ENCODE data around the gene FEM1A.
"Not testable (repeated sequence)": the region's sequence is repeated elsewhere in the genome, so short reads cannot be mapped to it uniquely, and the experiment has no call there.

The FEM1A gene, protein sequence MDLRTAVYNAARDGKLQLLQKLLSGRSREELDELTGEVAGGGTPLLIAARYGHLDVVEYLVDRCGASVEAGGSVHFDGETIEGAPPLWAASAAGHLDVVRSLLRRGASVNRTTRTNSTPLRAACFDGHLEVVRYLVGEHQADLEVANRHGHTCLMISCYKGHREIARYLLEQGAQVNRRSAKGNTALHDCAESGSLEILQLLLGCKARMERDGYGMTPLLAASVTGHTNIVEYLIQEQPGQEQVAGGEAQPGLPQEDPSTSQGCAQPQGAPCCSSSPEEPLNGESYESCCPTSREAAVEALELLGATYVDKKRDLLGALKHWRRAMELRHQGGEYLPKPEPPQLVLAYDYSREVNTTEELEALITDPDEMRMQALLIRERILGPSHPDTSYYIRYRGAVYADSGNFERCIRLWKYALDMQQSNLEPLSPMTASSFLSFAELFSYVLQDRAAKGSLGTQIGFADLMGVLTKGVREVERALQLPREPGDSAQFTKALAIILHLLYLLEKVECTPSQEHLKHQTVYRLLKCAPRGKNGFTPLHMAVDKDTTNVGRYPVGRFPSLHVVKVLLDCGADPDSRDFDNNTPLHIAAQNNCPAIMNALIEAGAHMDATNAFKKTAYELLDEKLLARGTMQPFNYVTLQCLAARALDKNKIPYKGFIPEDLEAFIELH

DNA sequence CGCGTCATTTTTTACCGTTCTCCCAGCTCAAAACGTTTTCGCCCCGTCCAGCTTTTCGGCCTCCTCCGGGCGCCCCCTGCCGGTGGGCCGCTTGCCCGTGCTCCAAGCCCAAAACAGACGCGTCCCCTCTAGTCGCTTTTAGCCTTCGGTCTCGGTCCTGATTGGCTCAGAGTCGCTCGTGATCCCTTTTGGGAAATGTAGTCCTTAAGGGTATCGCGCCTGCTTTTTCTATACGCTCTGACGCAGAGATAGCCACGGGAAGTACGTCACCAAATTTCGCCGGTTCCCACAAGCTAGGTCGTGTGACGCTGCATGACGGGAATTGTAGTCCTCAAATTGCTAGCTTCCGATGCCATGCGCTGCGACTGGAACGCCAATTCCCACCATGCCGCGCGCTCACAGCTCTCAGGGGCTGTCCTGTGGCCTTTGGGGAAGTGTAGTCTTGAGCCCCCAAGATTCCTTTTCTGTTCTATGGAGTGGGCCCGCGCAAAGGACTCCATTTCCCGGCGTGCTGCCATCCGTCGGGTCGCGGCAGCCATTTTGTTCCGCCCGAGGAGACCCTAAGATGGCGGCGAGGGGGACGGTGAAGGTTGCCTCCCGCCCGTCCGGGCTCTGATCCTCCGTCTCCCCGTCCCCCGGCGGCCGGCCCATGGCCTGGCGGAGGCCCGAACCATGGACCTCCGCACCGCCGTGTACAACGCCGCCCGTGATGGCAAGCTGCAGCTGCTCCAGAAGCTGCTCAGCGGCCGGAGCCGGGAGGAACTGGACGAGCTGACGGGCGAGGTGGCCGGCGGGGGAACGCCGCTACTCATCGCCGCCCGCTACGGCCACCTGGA lies at the start of gene FEM1A:
Gene FEM1A, plus strand, starts transcription at position 552 of the 836 bp plus-strand sequence. Its CDS starts 121 bp downstream, at position 673.
- Mint-ChIP-seq H3K27me3 (no peaks in the 10 kb centered on the region), H3K27ac (peak within 1 kb of the TSS; percentile 96)

DNA sequence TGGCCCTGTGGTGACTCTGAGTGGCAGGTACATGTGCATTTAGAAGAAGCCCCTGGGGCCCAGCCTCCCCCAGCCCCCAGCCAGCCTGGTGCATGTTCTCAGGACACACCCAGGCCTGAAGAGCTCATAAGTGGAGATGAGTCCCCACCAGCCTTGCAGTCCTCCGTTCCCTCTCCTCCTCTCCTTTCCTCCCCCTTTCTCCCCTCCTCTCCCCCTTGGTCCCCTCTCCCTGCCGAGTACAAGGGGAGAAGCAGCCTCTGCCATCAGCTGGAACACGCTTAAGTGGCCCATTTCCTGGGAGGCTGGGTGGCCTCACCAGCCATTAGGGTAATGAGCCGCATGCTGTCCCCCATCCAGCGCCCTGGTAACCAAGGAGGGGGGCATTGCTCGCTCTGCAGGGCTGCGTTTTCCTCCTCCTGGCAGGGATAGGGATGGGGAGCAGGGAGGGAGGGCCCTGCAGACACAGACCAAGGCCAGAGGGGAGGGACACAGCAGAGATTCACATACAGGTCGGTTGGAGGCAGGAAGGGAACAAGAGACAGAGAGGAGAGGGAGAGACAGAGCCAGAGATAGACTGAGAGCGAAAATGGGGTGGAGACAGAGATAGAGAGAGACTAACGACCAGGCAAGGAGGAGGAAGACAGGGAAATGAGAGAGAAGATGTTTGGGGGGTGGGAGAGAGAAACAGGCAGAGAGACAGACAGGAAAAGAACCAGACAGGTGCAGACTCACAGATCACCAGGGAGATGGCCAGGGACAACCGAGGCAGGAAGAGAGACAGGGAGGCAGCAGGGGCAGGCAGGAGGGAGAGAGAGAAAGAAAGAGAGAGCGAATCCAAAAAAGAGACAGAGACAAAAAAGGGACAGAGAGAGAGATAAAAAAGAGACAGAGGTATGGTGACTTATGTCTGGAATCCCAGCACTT lies 48.5 kb upstream of the FEM1A start:
- Mint-ChIP-seq H3K27me3 (peaks cover 25% of the 10 kb centered on the region), H3K4me3 (no peak overlapping the region), H3K4me1 (ENCODE audit: low read depth) (no peaks in the 10 kb centered on the region), H3K36me3 (ENCODE audit: low read depth) (no peaks in the 10 kb centered on the region), H3K27ac (no peak overlapping the region), H3K9me3 (no peaks in the 10 kb centered on the region)
- no peak for DNase-seq

More for the DNA sequence above, at the start of gene FEM1A:
- peak within 1 kb of the TSS; percentile 88 for H3K4me3 Mint-ChIP-seq
- H3K9me3 Mint-ChIP-seq = no peaks in the 10 kb centered on the region
- DNase-seq = peak; percentile 97
- H3K4me1 Mint-ChIP-seq (ENCODE audit: low read depth) = peaks cover 39% of the 10 kb centered on the region
- peaks cover 43% of the 10 kb centered on the region for H3K36me3 Mint-ChIP-seq (ENCODE audit: low read depth)

DNA sequence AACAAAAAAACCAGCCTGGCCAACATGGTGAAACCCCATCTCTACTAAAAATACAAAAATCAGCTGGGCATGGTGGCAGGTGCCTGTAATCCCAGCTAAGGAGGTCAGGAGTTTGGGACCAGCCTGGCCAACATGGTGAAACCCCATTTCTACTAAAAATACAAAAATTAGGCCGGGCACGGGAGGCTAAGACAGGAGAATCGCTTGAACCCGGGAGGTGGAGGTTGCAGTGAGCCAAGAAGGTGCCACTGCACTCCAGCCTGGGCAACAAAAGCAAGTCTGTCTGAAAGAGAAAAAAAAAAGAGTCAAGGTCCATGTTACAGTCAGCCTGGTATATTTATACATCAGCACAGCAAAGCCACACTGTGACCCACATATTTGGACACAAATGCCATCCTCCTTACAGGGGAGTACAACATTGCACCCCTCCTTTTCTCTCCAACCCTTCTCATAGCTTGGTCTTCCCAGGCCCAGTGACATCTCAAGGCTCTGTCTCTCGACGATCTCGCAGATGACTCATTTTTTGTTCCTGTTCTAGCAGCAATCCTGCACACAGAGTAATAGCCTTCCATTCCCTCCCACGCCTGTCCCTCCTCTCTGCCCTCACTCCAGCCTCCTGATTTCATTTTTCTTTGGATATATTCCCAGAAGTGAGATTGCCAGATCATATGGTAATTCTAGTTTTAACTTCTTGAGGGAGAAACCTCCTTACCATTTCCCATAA lies 46.9 kb upstream of the FEM1A start:
- no peaks in the 10 kb centered on the region for H3K36me3 Mint-ChIP-seq (ENCODE audit: low read depth)
- H3K4me1 Mint-ChIP-seq (ENCODE audit: low read depth) = no peaks in the 10 kb centered on the region
- H3K27me3 Mint-ChIP-seq = peaks cover 33% of the 10 kb centered on the region
- no peak overlapping the region for H3K27ac Mint-ChIP-seq
- H3K4me3 Mint-ChIP-seq = no peak overlapping the region
- no peak for DNase-seq
- H3K9me3 Mint-ChIP-seq = no peaks in the 10 kb centered on the region

DNA sequence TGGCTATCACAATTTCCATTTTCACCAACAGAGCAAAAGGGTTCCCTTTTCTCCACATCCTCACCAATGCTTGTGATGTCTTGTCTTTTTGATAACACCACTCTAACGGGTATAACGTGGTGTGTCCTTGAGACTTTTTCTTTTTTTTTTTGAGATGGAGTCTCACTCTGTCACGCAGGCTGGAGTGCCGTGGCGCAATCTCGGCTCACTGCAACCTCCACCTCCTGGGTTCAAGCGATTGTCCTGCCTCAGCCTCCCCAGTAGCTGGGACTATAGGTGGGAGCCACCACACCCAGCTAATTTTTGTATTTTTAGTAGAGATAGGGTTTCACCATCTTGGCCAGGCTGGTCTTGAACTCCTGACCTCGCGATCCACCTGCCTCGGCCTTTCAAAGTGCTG lies 46.4 kb upstream of the FEM1A start:
- H3K27ac Mint-ChIP-seq; DNase-seq; H3K4me3 Mint-ChIP-seq; H3K4me1 Mint-ChIP-seq (ENCODE audit: low read depth); H3K36me3 Mint-ChIP-seq (ENCODE audit: low read depth); H3K9me3 Mint-ChIP-seq: not testable (repeated sequence)
- peaks cover 39% of the 10 kb centered on the region for H3K27me3 Mint-ChIP-seq

DNA sequence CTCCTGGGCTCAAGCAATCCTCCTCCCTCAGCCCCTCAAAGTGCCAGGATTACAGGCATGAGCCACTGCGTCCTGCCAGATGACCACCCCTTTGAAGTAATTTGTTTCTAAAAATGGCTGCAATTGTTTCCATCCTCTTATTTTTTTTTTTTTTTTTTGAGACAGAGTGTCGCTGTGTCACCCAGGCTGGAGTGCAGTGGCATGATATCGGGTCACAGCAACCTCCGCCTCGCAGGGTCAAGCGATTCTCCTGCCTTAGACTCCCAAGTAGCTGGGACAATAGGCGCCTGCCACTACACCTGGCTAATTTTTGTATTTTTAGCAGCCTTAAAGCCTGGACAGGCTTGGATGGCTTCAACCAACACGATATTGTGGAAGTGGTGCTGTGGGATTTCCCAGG lies 45.5 kb upstream of the FEM1A start:
- H3K36me3 Mint-ChIP-seq (ENCODE audit: low read depth) = no peaks in the 10 kb centered on the region
- no peaks in the 10 kb centered on the region for H3K4me1 Mint-ChIP-seq (ENCODE audit: low read depth)
- no peak overlapping the region for H3K4me3 Mint-ChIP-seq
- H3K27me3 Mint-ChIP-seq = peaks cover 40% of the 10 kb centered on the region
- no peaks in the 10 kb centered on the region for H3K9me3 Mint-ChIP-seq
- no peak for DNase-seq
- H3K27ac Mint-ChIP-seq = no peak overlapping the region

DNA sequence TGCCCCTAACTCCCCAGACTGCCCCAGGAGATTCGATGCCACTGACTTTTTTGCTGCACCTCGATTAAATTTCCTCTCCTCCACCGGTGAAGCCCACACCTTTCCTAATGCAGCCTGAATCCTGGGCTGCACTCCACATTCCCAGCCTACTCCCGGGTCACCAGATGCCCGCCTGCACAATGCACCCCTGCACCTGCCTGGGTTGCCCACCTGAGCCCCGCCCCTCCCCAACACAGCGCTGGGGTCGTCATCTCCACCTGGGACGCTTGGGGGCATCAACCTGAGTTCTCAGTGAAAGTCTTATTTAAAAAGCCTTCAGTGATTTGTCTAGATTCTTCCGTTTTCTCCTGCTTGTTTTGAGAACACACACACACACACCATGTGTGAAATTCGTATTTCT lies 43.3 kb upstream of the FEM1A start:
- H3K9me3 Mint-ChIP-seq = no peaks in the 10 kb centered on the region
- no peak for DNase-seq
- no peaks in the 10 kb centered on the region for H3K4me1 Mint-ChIP-seq (ENCODE audit: low read depth)
- H3K27ac Mint-ChIP-seq = no peak overlapping the region
- no peaks in the 10 kb centered on the region for H3K36me3 Mint-ChIP-seq (ENCODE audit: low read depth)
- no peak overlapping the region for H3K4me3 Mint-ChIP-seq
- H3K27me3 Mint-ChIP-seq = peaks cover 30% of the 10 kb centered on the region

DNA sequence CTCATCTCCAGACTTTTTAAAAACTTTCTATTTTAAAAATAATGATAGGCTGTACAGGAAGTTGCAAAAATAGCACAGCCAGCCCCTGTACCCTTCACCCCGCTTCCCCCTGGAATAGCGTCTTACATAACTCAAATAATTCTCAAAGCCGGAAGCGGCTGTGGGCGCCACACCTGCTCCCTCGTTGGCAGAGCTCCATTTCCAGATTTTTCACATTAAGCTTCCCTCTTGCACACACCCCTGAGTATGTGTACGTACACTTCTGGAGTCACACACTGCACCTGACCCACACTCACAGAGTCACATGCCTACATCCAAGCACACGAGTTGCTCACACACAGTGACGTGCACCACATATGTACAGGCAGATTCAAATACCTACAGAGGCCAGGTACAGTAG lies 42.9 kb upstream of the FEM1A start:
- Mint-ChIP-seq H3K4me1 (ENCODE audit: low read depth) (no peaks in the 10 kb centered on the region), H3K27ac (no peak overlapping the region), H3K9me3 (no peaks in the 10 kb centered on the region), H3K36me3 (ENCODE audit: low read depth) (no peaks in the 10 kb centered on the region), H3K27me3 (peaks cover 28% of the 10 kb centered on the region), H3K4me3 (no peak overlapping the region)
- no peak for DNase-seq

DNA sequence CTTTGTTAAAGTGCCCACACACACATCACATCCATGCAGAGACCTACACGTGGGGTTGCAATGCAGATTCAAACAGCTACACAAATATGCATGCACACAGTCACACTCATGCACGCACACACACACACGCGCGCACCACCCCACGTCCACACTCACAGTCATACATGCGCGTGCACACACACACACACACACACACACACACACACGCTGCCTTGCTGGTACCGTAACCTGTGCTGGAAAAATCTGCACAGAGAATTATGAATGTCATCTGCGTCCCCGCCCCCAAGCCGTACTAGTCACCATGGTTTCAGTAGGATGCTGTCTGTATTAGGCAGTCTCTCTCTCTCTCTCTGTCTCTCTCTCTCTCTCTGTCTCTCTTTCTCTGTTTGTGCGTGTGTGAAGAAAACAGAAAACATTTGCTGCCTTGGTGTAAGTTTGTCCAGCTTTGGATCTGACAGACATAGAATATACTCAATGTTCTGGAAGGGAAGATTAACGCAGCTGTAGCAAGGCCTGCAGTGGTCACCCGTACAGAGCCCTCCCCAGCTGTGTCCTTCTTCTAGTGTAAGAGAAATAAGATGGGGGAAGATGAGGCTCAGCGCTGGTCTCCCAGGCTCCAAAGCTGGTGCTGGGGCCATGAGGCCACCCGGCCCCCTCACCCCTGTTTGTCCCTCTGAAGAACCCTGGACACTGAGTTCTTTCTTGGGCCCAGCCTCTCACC lies 41.5 kb upstream of the FEM1A start:
- H3K36me3 Mint-ChIP-seq (ENCODE audit: low read depth) = no peaks in the 10 kb centered on the region
- H3K9me3 Mint-ChIP-seq = no peaks in the 10 kb centered on the region
- H3K4me1 Mint-ChIP-seq (ENCODE audit: low read depth) = no peaks in the 10 kb centered on the region
- H3K4me3 Mint-ChIP-seq = no peak overlapping the region
- H3K27me3 Mint-ChIP-seq = peaks cover 30% of the 10 kb centered on the region
- no peak overlapping the region for H3K27ac Mint-ChIP-seq
- no peak for DNase-seq

DNA sequence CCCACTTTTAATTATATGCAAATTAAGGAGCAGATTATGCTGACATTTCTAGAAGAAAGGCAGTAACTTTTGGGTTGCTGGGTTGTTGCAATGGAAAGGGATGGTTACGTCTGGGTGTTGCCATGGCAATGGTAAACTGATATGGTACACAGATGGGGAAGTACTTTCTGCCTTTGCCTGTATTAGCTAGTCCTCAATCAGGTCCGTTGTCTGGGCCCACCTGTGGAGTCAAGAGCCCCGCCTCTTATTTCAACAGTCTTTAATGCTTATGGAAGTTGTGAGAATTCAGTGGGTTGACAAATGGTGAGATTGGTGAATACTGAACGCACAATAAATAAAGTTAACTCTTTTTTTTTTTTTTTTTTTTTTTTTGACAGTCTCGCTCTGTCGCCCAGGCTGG lies 37.3 kb upstream of the FEM1A start:
- Mint-ChIP-seq H3K4me3 (no peak overlapping the region), H3K27ac (no peak overlapping the region), H3K36me3 (ENCODE audit: low read depth) (no peaks in the 10 kb centered on the region), H3K9me3 (no peaks in the 10 kb centered on the region), H3K27me3 (peaks cover 23% of the 10 kb centered on the region), H3K4me1 (ENCODE audit: low read depth) (peaks cover under 1% of the 10 kb centered on the region)
- DNase-seq = no peak

DNA sequence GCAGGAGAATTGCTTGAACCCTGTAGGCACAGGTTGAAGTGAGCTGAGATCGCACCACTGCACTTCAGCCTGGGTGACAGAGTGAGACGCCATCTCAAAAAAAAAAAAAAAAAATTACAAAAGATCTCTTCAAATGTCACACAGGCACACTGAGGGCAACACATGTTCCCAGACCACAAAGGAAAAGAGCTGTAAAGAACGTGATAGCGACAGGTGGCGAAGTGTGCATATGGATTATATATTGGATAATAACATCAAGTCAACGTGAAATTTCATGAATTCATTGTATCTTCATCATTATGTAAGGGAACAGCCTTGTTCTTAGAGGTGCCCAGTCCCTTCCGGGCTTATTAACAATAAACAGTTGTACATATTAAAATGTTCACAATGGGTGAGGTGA lies 36.1 kb upstream of the FEM1A start:
- H3K4me3 Mint-ChIP-seq = no peak overlapping the region
- H3K27ac Mint-ChIP-seq = no peak overlapping the region
- no peaks in the 10 kb centered on the region for H3K9me3 Mint-ChIP-seq
- no peaks in the 10 kb centered on the region for H3K36me3 Mint-ChIP-seq (ENCODE audit: low read depth)
- peaks cover 24% of the 10 kb centered on the region for H3K27me3 Mint-ChIP-seq
- no peak for DNase-seq
- peaks cover 7% of the 10 kb centered on the region for H3K4me1 Mint-ChIP-seq (ENCODE audit: low read depth)

DNA sequence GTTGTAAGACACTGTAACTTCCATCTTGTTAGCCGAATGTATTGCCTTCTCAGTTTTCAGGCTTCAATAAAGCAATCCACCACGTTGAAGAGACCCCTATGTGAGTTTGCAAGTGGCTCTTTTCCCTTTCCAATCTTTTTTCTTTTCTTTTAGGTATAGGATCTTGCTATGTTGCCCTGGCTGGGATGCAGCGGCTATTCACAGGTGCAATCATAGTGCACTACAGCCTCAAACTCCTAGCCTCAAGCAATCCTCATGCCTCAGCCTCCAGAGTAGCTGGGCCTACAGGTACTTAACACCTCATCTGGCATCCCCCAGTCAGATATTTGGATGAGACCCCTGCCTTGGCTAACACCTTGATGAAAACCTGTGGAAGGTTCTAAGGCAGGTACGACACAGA lies 33.5 kb upstream of the FEM1A start:
- H3K4me3 Mint-ChIP-seq = no peak overlapping the region
- peaks cover 7% of the 10 kb centered on the region for H3K4me1 Mint-ChIP-seq (ENCODE audit: low read depth)
- no peak for DNase-seq
- H3K27ac Mint-ChIP-seq = no peak overlapping the region
- no peaks in the 10 kb centered on the region for H3K9me3 Mint-ChIP-seq
- peaks cover 46% of the 10 kb centered on the region for H3K27me3 Mint-ChIP-seq
- no peaks in the 10 kb centered on the region for H3K36me3 Mint-ChIP-seq (ENCODE audit: low read depth)

DNA sequence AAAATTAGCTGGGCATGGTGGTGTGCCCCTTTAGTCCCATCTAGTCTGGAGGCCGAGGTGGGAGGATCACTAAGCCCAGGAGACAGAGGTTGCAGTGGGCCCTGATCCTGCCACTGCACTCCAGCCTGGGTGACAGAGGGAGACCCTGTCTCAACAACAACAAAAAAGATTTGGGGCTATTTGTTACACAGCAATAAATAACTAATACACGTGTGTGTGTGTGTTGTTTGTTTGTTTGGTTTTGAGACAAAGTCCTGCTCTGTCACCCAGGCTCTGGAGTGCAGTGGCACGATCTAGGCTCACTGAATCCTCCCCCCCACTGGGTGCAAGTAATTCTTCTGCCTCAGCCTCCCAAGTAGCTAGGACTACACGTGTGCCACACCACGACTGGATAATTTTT lies 32.9 kb upstream of the FEM1A start:
- peaks cover 7% of the 10 kb centered on the region for H3K4me1 Mint-ChIP-seq (ENCODE audit: low read depth)
- H3K36me3 Mint-ChIP-seq (ENCODE audit: low read depth) = no peaks in the 10 kb centered on the region
- no peak overlapping the region for H3K4me3 Mint-ChIP-seq
- H3K9me3 Mint-ChIP-seq = no peaks in the 10 kb centered on the region
- H3K27me3 Mint-ChIP-seq = peaks cover 51% of the 10 kb centered on the region
- no peak overlapping the region for H3K27ac Mint-ChIP-seq
- DNase-seq = no peak

Measured in activated T-cell treated with anti-CD3 and anti-CD28 coated beads, Interleukin-2, amount 50 U/mL, for 24 hours (primary cell).